GM12878 (cell line): ENCODE measurements around the gene ITK.

Experiments used
- POLR2A ChIP-seq: IDR thresholded peaks from 2 replicates; pipeline ENCODE4 v1.6.1; 2011; ENCODE audit warnings: low read depth, mild to moderate bottlenecking, low read length
- SIX5 ChIP-seq: IDR thresholded peaks from 2 replicates; pipeline ENCODE4 v1.6.1; 2011; ENCODE audit warnings: mild to moderate bottlenecking, low read depth, low read length, moderate library complexity; ENCODE audit not compliant: severe bottlenecking
- TF ChIP-seq, protein P1 (sequence below), 3 experiments: IDR thresholded peaks in 2 of 3; conservative IDR thresholded peaks in 1 of 3; 2 replicates each; pipeline ENCODE4 v1.5.1; 2011; ENCODE audit warnings: low read depth in 3 of 3, low read length in 3 of 3, mild to moderate bottlenecking in 3 of 3, control low read depth in 2 of 3, moderate library complexity in 2 of 3, inconsistent platforms in 1 of 3, mixed read lengths in 1 of 3; ENCODE audit not compliant: control insufficient read depth in 2 of 3, insufficient read depth in 1 of 3; ENCODE audit errors: extremely low read depth in 1 of 3

DNA sequence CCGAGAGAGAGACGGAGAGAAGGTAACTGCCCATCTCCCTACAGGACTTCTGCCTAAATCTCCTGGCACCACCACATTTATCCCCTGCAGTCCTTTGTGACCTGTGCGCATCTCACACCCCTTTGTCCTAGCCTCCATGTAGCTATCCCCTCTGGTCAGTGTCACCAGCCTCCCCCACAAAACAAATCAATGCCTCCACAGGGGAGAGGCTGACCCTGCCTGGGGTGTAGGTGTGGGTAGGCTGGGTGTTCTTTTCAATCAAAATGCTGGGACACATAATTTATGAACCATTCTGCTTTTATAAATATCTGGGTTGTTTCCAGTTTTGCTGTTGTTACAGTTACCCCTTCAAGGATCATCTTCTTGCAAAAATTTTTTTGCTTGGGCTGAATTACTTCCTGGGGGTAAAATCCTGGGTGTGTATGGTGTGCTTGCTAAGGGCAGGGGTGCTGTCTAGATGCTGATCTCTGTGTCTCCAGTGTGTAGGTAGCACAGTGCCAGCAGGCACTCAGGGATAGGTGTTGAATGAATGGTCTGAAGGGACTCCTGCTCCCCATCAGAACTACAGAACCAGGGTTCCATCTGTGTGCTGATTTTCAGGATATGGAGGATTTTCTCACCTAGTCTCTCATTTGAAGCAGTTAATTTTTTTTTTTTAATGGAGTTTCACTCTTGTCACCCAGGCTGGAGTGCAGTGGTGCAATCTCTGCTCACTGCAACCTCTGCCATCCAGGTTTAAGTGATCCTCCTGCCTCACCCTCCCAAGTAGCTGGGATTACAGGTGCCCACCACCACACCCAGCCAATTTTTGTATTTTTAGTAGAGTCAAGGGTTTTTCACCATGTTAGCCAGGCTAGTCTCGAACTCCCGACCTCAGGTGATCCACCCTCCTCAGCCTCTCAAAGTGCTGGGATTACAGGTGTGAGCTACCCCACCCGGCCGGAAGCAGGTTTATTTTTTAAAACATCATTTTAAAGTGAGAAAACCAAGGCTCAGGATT is 14.1 kb upstream of the ITK start, which contains the start of gene GARIN3:
- TF ChIP-seq SIX5 (no peak), POLR2A (no peak)
- TF ChIP-seq, protein P1, sequence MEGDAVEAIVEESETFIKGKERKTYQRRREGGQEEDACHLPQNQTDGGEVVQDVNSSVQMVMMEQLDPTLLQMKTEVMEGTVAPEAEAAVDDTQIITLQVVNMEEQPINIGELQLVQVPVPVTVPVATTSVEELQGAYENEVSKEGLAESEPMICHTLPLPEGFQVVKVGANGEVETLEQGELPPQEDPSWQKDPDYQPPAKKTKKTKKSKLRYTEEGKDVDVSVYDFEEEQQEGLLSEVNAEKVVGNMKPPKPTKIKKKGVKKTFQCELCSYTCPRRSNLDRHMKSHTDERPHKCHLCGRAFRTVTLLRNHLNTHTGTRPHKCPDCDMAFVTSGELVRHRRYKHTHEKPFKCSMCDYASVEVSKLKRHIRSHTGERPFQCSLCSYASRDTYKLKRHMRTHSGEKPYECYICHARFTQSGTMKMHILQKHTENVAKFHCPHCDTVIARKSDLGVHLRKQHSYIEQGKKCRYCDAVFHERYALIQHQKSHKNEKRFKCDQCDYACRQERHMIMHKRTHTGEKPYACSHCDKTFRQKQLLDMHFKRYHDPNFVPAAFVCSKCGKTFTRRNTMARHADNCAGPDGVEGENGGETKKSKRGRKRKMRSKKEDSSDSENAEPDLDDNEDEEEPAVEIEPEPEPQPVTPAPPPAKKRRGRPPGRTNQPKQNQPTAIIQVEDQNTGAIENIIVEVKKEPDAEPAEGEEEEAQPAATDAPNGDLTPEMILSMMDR (IDR thresholded peaks at IDR 0.05 in 2 of 3, conservative IDR thresholded peaks at IDR 0.05 in 1 of 3; ENCODE audit: control insufficient read depth in 2 of 3, extremely low read depth in 1 of 3, insufficient read depth in 1 of 3, low read depth in 3 of 3, low read length in 3 of 3): no peak
